SK-N-SH (cell line): ENCODE measurements around the gene WDR88. TPM values are rescaled to one million over a fixed set of nuclear protein-coding genes. Genes with fewer than 3 reads are reported as not detected.
A peak's percentile ranks its signal among the peaks of the same experiment; 100 is the strongest.

ENCODE experiments used
- CTCF ChIA-PET: fragments of 300-600, 350-600 bp; formaldehyde crosslinking; extraction: SDS; loops from one replicate; lab custom pipeline; 2021; lab: Yijun Ruan, JAX
- POLR2A ChIA-PET: fragments of 350-600 bp; sonication (Branson Sonifier 250); formaldehyde crosslinking; extraction: SDS; loops from one replicate; lab custom pipeline; 2020; ENCODE audit warnings: antibody characterized with exemption, inconsistent platforms; lab: Yijun Ruan, JAX
- DNase-seq: peaks from one replicate; pipeline ENCODE4 v3.0.0; 2012
- H2AFZ ChIP-seq: fragments of 200-600 bp; sonication (generic); 2 replicates; pipeline ENCODE4 v1.8.1; 2016; ENCODE audit warnings: antibody characterized with exemption, mild to moderate bottlenecking, low read depth
- H3F3A ChIP-seq: fragments of 200-600 bp; sonication (generic); replicated peaks from 2 replicates; pipeline ENCODE3; 2016; ENCODE audit warnings: antibody characterized with exemption, mild to moderate bottlenecking; ENCODE audit not compliant: insufficient read depth
- H3K27ac ChIP-seq, 2 experiments: fragments of 200-500 bp in 1 of 2; fragments of 200-600 bp in 1 of 2; sonication (Bioruptor generic) in 1 of 2; sonication (generic), shearing (Covaris generic) in 1 of 2; 2 replicates each; pipeline versions ENCODE4 v1.5.1 to v1.6.1; 2014 to 2016; ENCODE audit warnings: low read depth in 2 of 2, inconsistent platforms in 1 of 2, low read length in 1 of 2, mild to moderate bottlenecking in 1 of 2, mixed read lengths in 1 of 2
- H3K27me3 ChIP-seq: fragments of 200-600 bp; sonication (generic), shearing (Covaris generic); 2 replicates; pipeline ENCODE4 v1.6.1; 2016; ENCODE audit warnings: mixed run types; ENCODE audit not compliant: insufficient read depth
- H3K36me3 ChIP-seq, 2 experiments: fragments of 200-500 bp in 1 of 2; fragments of 200-600 bp in 1 of 2; sonication (Bioruptor generic) in 1 of 2; sonication (generic) in 1 of 2; replicated peaks in 1 of 2; 2 replicates each; pipeline versions ENCODE3 to v1.5.1; 2014 to 2016; ENCODE audit warnings: low read length in 1 of 2, mild to moderate bottlenecking in 1 of 2; ENCODE audit not compliant: insufficient read depth in 2 of 2, control insufficient read depth in 1 of 2
- H3K4me1 ChIP-seq, 2 experiments: fragments of 200-500 bp in 1 of 2; fragments of 200-600 bp in 1 of 2; sonication (Bioruptor generic) in 1 of 2; sonication (generic), shearing (Covaris generic) in 1 of 2; 2 replicates each; pipeline versions ENCODE4 v1.5.1 to v1.6.1; 2014 to 2016; ENCODE audit warnings: low read depth in 1 of 2, low read length in 1 of 2, mixed run types in 1 of 2; ENCODE audit not compliant: insufficient read depth in 2 of 2, control insufficient read depth in 1 of 2
- H3K4me2 ChIP-seq: fragments of 200-600 bp; sonication (generic), shearing (Covaris generic); 2 replicates; pipeline ENCODE4 v1.6.1; 2017; ENCODE audit warnings: mixed run types
- H3K4me3 ChIP-seq, 2 experiments: fragments of 200-500 bp in 1 of 2; fragments of 200-600 bp in 1 of 2; sonication (Bioruptor generic) in 1 of 2; sonication (generic), shearing (Covaris generic) in 1 of 2; 2 replicates each; pipeline versions ENCODE4 v1.5.1 to v1.8.1; 2014 to 2016; ENCODE audit warnings: low read depth in 2 of 2, inconsistent platforms in 1 of 2, low read length in 1 of 2, mild to moderate bottlenecking in 1 of 2, mixed read lengths in 1 of 2, moderate library complexity in 1 of 2
- H3K79me2 ChIP-seq: fragments of 200-600 bp; sonication (generic); 2 replicates; pipeline ENCODE4 v1.8.1; 2017; ENCODE audit warnings: mild to moderate bottlenecking; ENCODE audit not compliant: insufficient read depth
- H3K9ac ChIP-seq: fragments of 200-600 bp; sonication (generic); 2 replicates; pipeline ENCODE4 v1.6.1; 2017; ENCODE audit warnings: mixed run types
- H3K9me2 ChIP-seq: fragments of 200-600 bp; sonication (generic); 2 replicates; pipeline ENCODE4 v1.6.1; 2017; ENCODE audit warnings: mixed run types
- H3K9me3 ChIP-seq: fragments of 200-600 bp; sonication (generic); 2 replicates; pipeline ENCODE4 v1.6.1; 2017; ENCODE audit warnings: mixed run types, mild to moderate bottlenecking, moderate library complexity
- H4K20me1 ChIP-seq: fragments of 200-600 bp; sonication (generic); 2 replicates; pipeline ENCODE4 v1.6.1; 2017; ENCODE audit warnings: mild to moderate bottlenecking, mixed run types; ENCODE audit not compliant: insufficient read depth
- CHD2 ChIP-seq: fragments of 150-350 bp; IDR thresholded peaks from 2 replicates; pipeline ENCODE4 v1.6.1; 2018; ENCODE audit warnings: low read length; ENCODE audit not compliant: partially characterized antibody
- CTCF ChIP-seq: fragments of 200-600 bp; sonication (generic); IDR thresholded peaks from 2 replicates; pipeline ENCODE4 v1.6.1; 2017; ENCODE audit warnings: antibody characterized with exemption, mild to moderate bottlenecking, moderate library complexity
- ELF1 ChIP-seq: IDR thresholded peaks from 2 replicates; pipeline ENCODE4 v1.4.0; 2012
- EZH2phosphoT487 ChIP-seq: fragments of 200-600 bp; sonication (generic); IDR thresholded peaks from 2 replicates; pipeline ENCODE4 v1.6.1; 2017; ENCODE audit warnings: low read depth, mixed run types, mild to moderate bottlenecking, antibody characterized with exemption, moderate library complexity, borderline replicate concordance
- FOSL2 ChIP-seq: IDR thresholded peaks from 2 replicates; pipeline ENCODE4 v1.4.0; 2012; ENCODE audit warnings: low read depth, mild to moderate bottlenecking, moderate library complexity, borderline replicate concordance
- FOXJ3 ChIP-seq: sonication (generic); formaldehyde crosslinking; IDR thresholded peaks from 2 replicates; pipeline ENCODE4 v1.5.1; 2020; ENCODE audit warnings: mild to moderate bottlenecking, missing genetic modification reagents
- FOXM1 ChIP-seq: IDR thresholded peaks from 2 replicates; pipeline ENCODE4 v1.4.0; 2012; ENCODE audit warnings: low read depth, mild to moderate bottlenecking
- GATA2 ChIP-seq: sonication (generic); formaldehyde crosslinking; IDR thresholded peaks from 2 replicates; pipeline ENCODE4 v1.5.0; 2020; ENCODE audit warnings: mild to moderate bottlenecking, missing genetic modification reagents
- JUND ChIP-seq: IDR thresholded peaks from 2 replicates; pipeline ENCODE4 v1.4.0; 2012
- MEF2A ChIP-seq: IDR thresholded peaks from 2 replicates; pipeline ENCODE4 v1.4.0; 2012; ENCODE audit warnings: low read depth, borderline replicate concordance
- NFIC ChIP-seq: IDR thresholded peaks from 2 replicates; pipeline ENCODE4 v1.4.0; 2012; ENCODE audit warnings: borderline replicate concordance
- NRF1 ChIP-seq: IDR thresholded peaks from 2 replicates; pipeline ENCODE4 v1.6.1; 2012; ENCODE audit warnings: low read depth, mild to moderate bottlenecking, low read length
- POLR2AphosphoS5 ChIP-seq: IDR thresholded peaks from 2 replicates; pipeline ENCODE4 v1.6.1; 2012; ENCODE audit warnings: low read depth, low read length
- RAD21 ChIP-seq: IDR thresholded peaks from 2 replicates; pipeline ENCODE4 v1.6.1; 2012; ENCODE audit warnings: mild to moderate bottlenecking, low read length
- RCOR1 ChIP-seq: fragments of 150-350 bp; IDR thresholded peaks from 2 replicates; pipeline ENCODE4 v1.6.1; 2017; ENCODE audit warnings: antibody characterized with exemption, low read length
- RFX5 ChIP-seq: IDR thresholded peaks from 2 replicates; pipeline ENCODE4 v1.6.1; 2012; ENCODE audit warnings: mild to moderate bottlenecking, improper control_type of control experiment, low read length
- RXRA ChIP-seq: IDR thresholded peaks from 2 replicates; pipeline ENCODE4 v1.4.0; 2012; ENCODE audit warnings: low read depth, mild to moderate bottlenecking, borderline replicate concordance
- SMC3 ChIP-seq: IDR thresholded peaks from 2 replicates; pipeline ENCODE4 v1.6.1; 2012; ENCODE audit warnings: low read depth, low read length, improper control_type of control experiment
- TAF1 ChIP-seq: IDR thresholded peaks from 2 replicates; pipeline ENCODE4 v1.6.1; 2012; ENCODE audit warnings: low read depth, mild to moderate bottlenecking, low read length, moderate library complexity, borderline replicate concordance
- TEAD4 ChIP-seq: IDR thresholded peaks from 2 replicates; pipeline ENCODE4 v1.4.0; 2012; ENCODE audit warnings: mild to moderate bottlenecking, borderline replicate concordance; ENCODE audit not compliant: insufficient read depth
- USF1 ChIP-seq: IDR thresholded peaks from 2 replicates; pipeline ENCODE4 v1.4.0; 2012; ENCODE audit warnings: low read depth, borderline replicate concordance
- YY1 ChIP-seq: IDR thresholded peaks from 2 replicates; pipeline ENCODE4 v1.4.0; 2012; ENCODE audit warnings: low read depth, mild to moderate bottlenecking
- WGBS: methylation state at CpG from one replicate; pipeline ENCODE4 v1.1.6; 2017; ENCODE audit warnings: low lambda C conversion rate; 5-methylcytosine and 5-hydroxymethylcytosine counted together
- polyA plus RNA-seq, 3 experiments: library from polyadenylated mRNA; depleted of rRNA; stranded (reverse); fragments of >200 nt; gene quantifications; 2 replicates each; pipeline ENCODE4 v1.2.3, GENCODE V29; 2012
- TF ChIP-seq, protein P1 (sequence below): fragments of 150-350 bp; IDR thresholded peaks from 2 replicates; pipeline ENCODE4 v1.6.1; 2017; ENCODE audit warnings: antibody characterized with exemption, low read length, low read depth, borderline replicate concordance
- TF ChIP-seq, protein P2 (sequence below): fragments of 150-350 bp; IDR thresholded peaks from 2 replicates; pipeline ENCODE4 v1.6.1; 2016; ENCODE audit warnings: mild to moderate bottlenecking, low read depth, low read length

The WDR88 gene
- polyA plus RNA-seq, 1 of the 3 experiments (the other 2 are of a cell fraction) = not detected

DNA sequence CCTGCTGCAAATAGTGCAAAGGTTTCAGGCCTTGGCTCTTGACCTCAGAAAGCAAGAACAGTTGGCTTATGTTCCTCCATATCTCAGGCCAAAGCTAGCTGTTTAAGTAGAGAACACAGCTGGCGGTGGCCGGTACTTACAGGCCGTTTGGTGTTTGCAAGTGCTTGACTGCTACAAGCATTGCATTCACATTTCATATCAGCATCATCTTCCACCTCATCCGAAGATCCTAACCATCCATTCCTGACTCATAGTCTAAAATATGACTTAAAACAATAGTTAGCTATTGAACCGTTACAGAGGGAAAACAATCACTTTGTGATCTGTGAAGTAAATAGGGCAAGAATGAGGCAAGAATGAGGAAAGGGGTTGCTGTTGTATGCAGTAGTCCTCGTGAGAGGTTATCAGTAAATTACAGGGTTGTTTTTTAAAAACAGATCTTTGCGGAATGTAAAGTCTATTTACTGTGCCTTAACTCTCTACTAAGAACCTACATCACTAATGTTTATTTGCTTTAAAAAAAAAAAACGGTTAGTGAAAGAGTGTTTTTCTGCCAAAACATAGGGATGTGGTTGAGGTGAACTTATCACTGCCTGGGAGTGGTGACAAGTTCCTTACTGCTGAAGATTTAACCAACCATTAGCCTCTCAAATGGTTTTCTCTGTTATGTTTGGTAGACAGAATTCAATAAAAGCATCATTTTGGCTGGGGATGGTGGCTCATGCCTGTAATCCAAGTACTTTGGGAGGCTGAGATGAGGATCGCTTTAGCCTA lies 21.6 kb upstream of the WDR88 start (continued):
- TF ChIP-seq MEF2A (no peak), ELF1 (no peak), TEAD4 (peak; percentile 20; the same call in 1 of the 2 replicates), FOXM1 (no peak), POLR2AphosphoS5 (peak; percentile 30; the same call in 1 of the 2 replicates), TAF1 (no peak), CTCF (no peak), SMC3 (no peak), NFIC (no peak), JUND (peak; percentile 66), EZH2phosphoT487 (no peak)

- H3K36me3 ChIP-seq = peaks cover 35 to 46% of the 10 kb centered on the region in 2 experiments
- peaks cover 0 to 6% of the 10 kb centered on the region in 2 experiments; a peak in 1 of 4 replicates for H3K4me1 ChIP-seq
- ChIA-PET POLR2A (no interaction called here), CTCF (interaction anchor here (1.1 to 18.9 kb wide), 3 partner anchors 10 to 137 kb away, joined by 3 to 215 read pairs (median 4); partner anchors contain the start of genes CEP89 and FAAP24)
- no peaks in the 10 kb centered on the region for H3K9me2 ChIP-seq
- TF ChIP-seq MEF2A = no peak
- no peak for TF ChIP-seq NRF1
- no peak for TF ChIP-seq RXRA
- TF ChIP-seq FOXJ3 (CRISPR knock-in tag) = no peak
- no peak for TF ChIP-seq JUND
- TF ChIP-seq RFX5 = no peak
- TF ChIP-seq RAD21 = no peak
- TF ChIP-seq SMC3 = no peak
- no peak for TF ChIP-seq FOXM1
- TF ChIP-seq NFIC = no peak
- no peak for TF ChIP-seq FOSL2
- TF ChIP-seq CHD2 = no peak
- no peak for TF ChIP-seq EZH2phosphoT487
- no peak for TF ChIP-seq USF1
- no peak for TF ChIP-seq GATA2
- TF ChIP-seq, protein P1, sequence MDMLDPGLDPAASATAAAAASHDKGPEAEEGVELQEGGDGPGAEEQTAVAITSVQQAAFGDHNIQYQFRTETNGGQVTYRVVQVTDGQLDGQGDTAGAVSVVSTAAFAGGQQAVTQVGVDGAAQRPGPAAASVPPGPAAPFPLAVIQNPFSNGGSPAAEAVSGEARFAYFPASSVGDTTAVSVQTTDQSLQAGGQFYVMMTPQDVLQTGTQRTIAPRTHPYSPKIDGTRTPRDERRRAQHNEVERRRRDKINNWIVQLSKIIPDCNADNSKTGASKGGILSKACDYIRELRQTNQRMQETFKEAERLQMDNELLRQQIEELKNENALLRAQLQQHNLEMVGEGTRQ = no peak
- TF ChIP-seq RCOR1 = no peak
- TF ChIP-seq CTCF = no peak
- TF ChIP-seq, protein P2, sequence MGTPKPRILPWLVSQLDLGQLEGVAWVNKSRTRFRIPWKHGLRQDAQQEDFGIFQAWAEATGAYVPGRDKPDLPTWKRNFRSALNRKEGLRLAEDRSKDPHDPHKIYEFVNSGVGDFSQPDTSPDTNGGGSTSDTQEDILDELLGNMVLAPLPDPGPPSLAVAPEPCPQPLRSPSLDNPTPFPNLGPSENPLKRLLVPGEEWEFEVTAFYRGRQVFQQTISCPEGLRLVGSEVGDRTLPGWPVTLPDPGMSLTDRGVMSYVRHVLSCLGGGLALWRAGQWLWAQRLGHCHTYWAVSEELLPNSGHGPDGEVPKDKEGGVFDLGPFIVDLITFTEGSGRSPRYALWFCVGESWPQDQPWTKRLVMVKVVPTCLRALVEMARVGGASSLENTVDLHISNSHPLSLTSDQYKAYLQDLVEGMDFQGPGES = no peak
- no peak for TF ChIP-seq YY1
- H3K79me2 ChIP-seq = no peaks in the 10 kb centered on the region
- no peaks in the 10 kb centered on the region for H3K27me3 ChIP-seq
- H3K4me2 ChIP-seq = no peak overlapping the region
- H3K9ac ChIP-seq = no peak overlapping the region
- 94% methylated on average over 11 of the region's 11 CpGs for WGBS
- peaks cover 5% of the 10 kb centered on the region for H3F3A ChIP-seq
- H2AFZ ChIP-seq = no peak overlapping the region
- no peaks in the 10 kb centered on the region for H4K20me1 ChIP-seq
- H3K27ac ChIP-seq = no peak overlapping the region
- H3K9me3 ChIP-seq = no peaks in the 10 kb centered on the region
- DNase-seq = no peak
- H3K4me3 ChIP-seq = no peak overlapping the region
Observed at GRCh38 chr19:33111587-33111986, 20.3 kb upstream of the WDR88 start.
